Cerebellar cortex (tissue), 1 donor: Measurements from ENCODE around the gene SULT1E1.
A peak's percentile ranks its signal among the peaks of the same experiment; 100 is the strongest.

Experiments
- DNase-seq: peaks from one replicate; pipeline ENCODE4 v3.0.0-alpha.2; 2015; ENCODE audit warnings: low spot score

SULT1E1 gene

GRCh38 chr4:69860052-69860451, at the start of gene SULT1E1:
SULT1E1 (minus strand) TSS chr4:69860145; CDS start chr4:69857644, 2,501 bp downstream.
- DNase-seq = no peak

GRCh38 chr4:69909195-69909594, 49.2 kb upstream of the SULT1E1 start:
- no peak for DNase-seq

- DNase-seq = no peak
These were observed 47.2 kb upstream of the SULT1E1 start for GRCh38 chr4:69907151-69907550.

GRCh38 chr4:69896530-69897116, 36.7 kb upstream of the SULT1E1 start:
- DNase-seq = peak; percentile 2

- no peak for DNase-seq
These were observed 34.8 kb upstream of the SULT1E1 start for GRCh38 chr4:69894721-69895120.

GRCh38 chr4:69894186-69894585, 34.2 kb upstream of the SULT1E1 start:
- no peak for DNase-seq

- DNase-seq = no peak
These were observed 28.4 kb upstream of the SULT1E1 start for GRCh38 chr4:69888336-69888735.

- no peak for DNase-seq
These were observed 22.2 kb upstream of the SULT1E1 start for GRCh38 chr4:69882150-69882549.

- DNase-seq = peak; percentile 11
These were observed 21.3 kb upstream of the SULT1E1 start for GRCh38 chr4:69881173-69881773.

GRCh38 chr4:69878250-69878649, 18.3 kb upstream of the SULT1E1 start:
- no peak for DNase-seq

GRCh38 chr4:69877453-69877852, 17.5 kb upstream of the SULT1E1 start:
- no peak for DNase-seq

GRCh38 chr4:69876071-69876470, 16.1 kb upstream of the SULT1E1 start:
- DNase-seq = no peak

- no peak for DNase-seq
These were observed 15.6 kb upstream of the SULT1E1 start for GRCh38 chr4:69875576-69875975.

- DNase-seq = no peak
These were observed 14.6 kb upstream of the SULT1E1 start for GRCh38 chr4:69874507-69874906.

GRCh38 chr4:69861756-69862155, 1.8 kb upstream of the SULT1E1 start:
- no peak for DNase-seq

- DNase-seq = no peak
These were observed 765 bp upstream of the SULT1E1 start for GRCh38 chr4:69860521-69861298.

- no peak for DNase-seq
These were observed 732 bp downstream of the SULT1E1 start for GRCh38 chr4:69859140-69859685.

GRCh38 chr4:69858690-69859089, 1.3 kb downstream of the SULT1E1 start:
- DNase-seq = no peak

- DNase-seq = no peak
These were observed 4.1 kb downstream of the SULT1E1 start for GRCh38 chr4:69855822-69856221.

GRCh38 chr4:69849969-69850368, 10.0 kb downstream of the SULT1E1 start:
- DNase-seq = no peak

- DNase-seq = no peak
These were observed 10.6 kb downstream of the SULT1E1 start for GRCh38 chr4:69849297-69849696.

- no peak for DNase-seq
These were observed 11.9 kb downstream of the SULT1E1 start for GRCh38 chr4:69848028-69848427.

- DNase-seq = no peak
These were observed 16.0 kb downstream of the SULT1E1 start for GRCh38 chr4:69843932-69844331.
